ENCODE results near the gene RFTN1. TPM values are rescaled to one million over a fixed set of nuclear protein-coding genes. Genes with fewer than 3 reads are reported as not detected.

RFTN1 gene
- total RNA-seq, 1 experiment from 2014 or later: 4.5 TPM

DNA sequence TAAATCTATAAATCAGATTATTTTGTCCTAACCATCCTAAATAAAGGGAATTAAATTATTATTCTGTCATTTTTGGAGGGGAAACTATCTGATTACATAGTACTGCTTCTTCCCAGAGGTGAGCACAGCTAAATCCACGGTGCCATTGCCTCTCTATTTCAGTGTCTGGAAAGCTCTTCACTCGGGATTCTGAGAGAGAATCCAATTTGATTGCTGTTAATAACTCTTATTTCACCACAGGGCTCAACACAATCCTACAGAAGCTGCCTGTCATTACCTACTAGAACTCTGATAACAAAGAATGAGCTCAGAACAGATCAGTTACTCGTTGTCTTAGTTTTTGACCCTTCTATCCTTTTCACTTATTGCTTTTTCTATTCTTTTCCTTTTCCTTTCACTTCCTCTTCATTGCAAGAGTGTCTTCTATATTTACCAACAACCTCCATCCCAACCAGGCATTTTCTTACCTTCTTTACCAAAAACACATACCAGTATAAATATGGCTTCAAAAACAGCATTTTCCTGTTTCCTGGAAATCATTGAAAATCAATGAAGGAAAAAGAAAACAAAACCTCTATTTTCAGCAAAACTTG, 218.1 kb downstream of the RFTN1 start:
- Mint-ChIP-seq H3K27ac (ENCODE audit: low read depth, unreplicated experiment) (no peak overlapping the region), H3K27me3 (ENCODE audit: insufficient read depth, unreplicated experiment) (no peaks in the 10 kb centered on the region), H3K9me3 (ENCODE audit: unreplicated experiment) (no peaks in the 10 kb centered on the region), H3K4me1 (ENCODE audit: insufficient read depth, unreplicated experiment) (no peaks in the 10 kb centered on the region), H3K36me3 (ENCODE audit: insufficient read depth, unreplicated experiment) (peaks cover 61% of the 10 kb centered on the region), H3K4me3 (ENCODE audit: unreplicated experiment) (no peak overlapping the region)
- no peak for DNase-seq (ENCODE audit: unreplicated experiment)
- intact Hi-C loops (cut with micrococcal nuclease): no loop called here
- no TSS peak for BruUV-seq (replicated peaks)
- ChIA-PET POLR2A (interaction anchor here (0.8 to 1.1 kb wide), 2 partner anchors 12 to 39 kb away, joined by 3 read pairs; no protein-coding TSS in a partner anchor), CTCF (interaction anchor here (1.3 to 1.8 kb wide), 2 partner anchors 255 to 259 kb away, joined by 3 to 14 read pairs; no protein-coding TSS in a partner anchor)
- TF ChIP-seq, protein P1, sequence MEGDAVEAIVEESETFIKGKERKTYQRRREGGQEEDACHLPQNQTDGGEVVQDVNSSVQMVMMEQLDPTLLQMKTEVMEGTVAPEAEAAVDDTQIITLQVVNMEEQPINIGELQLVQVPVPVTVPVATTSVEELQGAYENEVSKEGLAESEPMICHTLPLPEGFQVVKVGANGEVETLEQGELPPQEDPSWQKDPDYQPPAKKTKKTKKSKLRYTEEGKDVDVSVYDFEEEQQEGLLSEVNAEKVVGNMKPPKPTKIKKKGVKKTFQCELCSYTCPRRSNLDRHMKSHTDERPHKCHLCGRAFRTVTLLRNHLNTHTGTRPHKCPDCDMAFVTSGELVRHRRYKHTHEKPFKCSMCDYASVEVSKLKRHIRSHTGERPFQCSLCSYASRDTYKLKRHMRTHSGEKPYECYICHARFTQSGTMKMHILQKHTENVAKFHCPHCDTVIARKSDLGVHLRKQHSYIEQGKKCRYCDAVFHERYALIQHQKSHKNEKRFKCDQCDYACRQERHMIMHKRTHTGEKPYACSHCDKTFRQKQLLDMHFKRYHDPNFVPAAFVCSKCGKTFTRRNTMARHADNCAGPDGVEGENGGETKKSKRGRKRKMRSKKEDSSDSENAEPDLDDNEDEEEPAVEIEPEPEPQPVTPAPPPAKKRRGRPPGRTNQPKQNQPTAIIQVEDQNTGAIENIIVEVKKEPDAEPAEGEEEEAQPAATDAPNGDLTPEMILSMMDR (IDR thresholded peaks at IDR 0.05; ENCODE audit: unreplicated experiment): no peak

- no peaks in the 10 kb centered on the region for H3K4me1 Mint-ChIP-seq (ENCODE audit: insufficient read depth, unreplicated experiment)
- intact Hi-C loops (cut with micrococcal nuclease): no loop called here
Measured at GRCh38 chr3:16294844-16295243, 218.7 kb downstream of the RFTN1 start.

DNA sequence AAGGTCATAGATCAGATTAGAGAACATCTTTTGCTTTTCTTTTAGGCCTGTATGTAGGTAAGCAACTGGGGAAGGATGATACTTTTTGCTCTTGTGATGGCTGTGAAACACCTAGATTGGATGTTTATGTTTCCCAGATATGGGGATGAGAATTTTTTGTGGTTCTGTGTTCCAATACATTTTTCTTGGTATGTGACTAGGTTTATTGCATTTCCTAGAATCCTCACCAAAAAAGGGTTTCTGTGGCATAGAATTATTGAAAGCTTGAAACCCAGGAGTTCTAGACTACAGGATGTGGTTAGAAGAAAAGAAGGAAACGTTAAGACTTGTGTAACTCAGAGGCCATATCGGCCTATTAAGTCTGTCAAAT, 222.7 kb downstream of the RFTN1 start:
- POLR2A ChIA-PET: interaction anchor here (1.0 kb wide), 3 partner anchors 15 to 259 kb away, joined by 3 to 5 read pairs (median 4); no protein-coding TSS in a partner anchor
- TF ChIP-seq, protein P1 (IDR thresholded peaks at IDR 0.05; ENCODE audit: unreplicated experiment): no peak
- intact Hi-C loops (cut with micrococcal nuclease): loop anchor here (1.0 to 2.0 kb wide), 3 partner anchors 226 to 942 kb away; no protein-coding TSS in a partner anchor
- no TSS peak for BruUV-seq (replicated peaks)
- H3K27ac Mint-ChIP-seq (ENCODE audit: low read depth, unreplicated experiment): peak overlapping the region; percentile 39
- peaks cover 47% of the 10 kb centered on the region for H3K36me3 Mint-ChIP-seq (ENCODE audit: insufficient read depth, unreplicated experiment)
- H3K27me3 Mint-ChIP-seq (ENCODE audit: insufficient read depth, unreplicated experiment): no peaks in the 10 kb centered on the region
- no peaks in the 10 kb centered on the region for H3K9me3 Mint-ChIP-seq (ENCODE audit: unreplicated experiment)
- no peak overlapping the region for H3K4me3 Mint-ChIP-seq (ENCODE audit: unreplicated experiment)
- CTCF ChIA-PET: interaction anchor here (0.6 to 5.7 kb wide), 32 partner anchors 10 to 1146 kb away, joined by 3 to 111 read pairs (median 4); no protein-coding TSS in a partner anchor
- no peaks in the 10 kb centered on the region for H3K4me1 Mint-ChIP-seq (ENCODE audit: insufficient read depth, unreplicated experiment)
- no peak for DNase-seq (ENCODE audit: unreplicated experiment)

More at GRCh38 chr3:16294844-16295243, 218.7 kb downstream of the RFTN1 start:
- no peaks in the 10 kb centered on the region for H3K27me3 Mint-ChIP-seq (ENCODE audit: insufficient read depth, unreplicated experiment)
- no peak overlapping the region for H3K27ac Mint-ChIP-seq (ENCODE audit: low read depth, unreplicated experiment)
- CTCF ChIA-PET: interaction anchor here (0.5 to 1.8 kb wide), 4 partner anchors 10 to 1030 kb away, joined by 3 to 14 read pairs (median 3); no protein-coding TSS in a partner anchor
- no peak overlapping the region for H3K4me3 Mint-ChIP-seq (ENCODE audit: unreplicated experiment)
- BruUV-seq (replicated peaks): no TSS peak
- TF ChIP-seq, protein P1 (IDR thresholded peaks at IDR 0.05; ENCODE audit: unreplicated experiment): no peak
- H3K36me3 Mint-ChIP-seq (ENCODE audit: insufficient read depth, unreplicated experiment): peaks cover 61% of the 10 kb centered on the region
- no peaks in the 10 kb centered on the region for H3K9me3 Mint-ChIP-seq (ENCODE audit: unreplicated experiment)
- no peak for DNase-seq (ENCODE audit: unreplicated experiment)
- POLR2A ChIA-PET: interaction anchor here (0.8 to 1.1 kb wide), 2 partner anchors 12 to 40 kb away, joined by 3 read pairs; no protein-coding TSS in a partner anchor

GRCh38 chr3:16290007-16290826, 223.3 kb downstream of the RFTN1 start:
- DNase-seq (ENCODE audit: unreplicated experiment): peak; percentile 59
- H3K27me3 Mint-ChIP-seq (ENCODE audit: insufficient read depth, unreplicated experiment): no peaks in the 10 kb centered on the region
- ChIA-PET CTCF (interaction anchor here (0.6 to 5.7 kb wide), 31 partner anchors 9 to 1147 kb away, joined by 3 to 111 read pairs (median 4); no protein-coding TSS in a partner anchor), POLR2A (interaction anchor here (0.8 to 1.0 kb wide), 4 partner anchors 10 to 260 kb away, joined by 3 to 5 read pairs (median 4); no protein-coding TSS in a partner anchor)
- peaks cover 41% of the 10 kb centered on the region for H3K36me3 Mint-ChIP-seq (ENCODE audit: insufficient read depth, unreplicated experiment)
- intact Hi-C loops (cut with micrococcal nuclease): loop anchor here (1.0 to 2.0 kb wide), 3 partner anchors 227 to 943 kb away; no protein-coding TSS in a partner anchor
- H3K9me3 Mint-ChIP-seq (ENCODE audit: unreplicated experiment): no peaks in the 10 kb centered on the region
- H3K4me3 Mint-ChIP-seq (ENCODE audit: unreplicated experiment): no peak overlapping the region
- no TSS peak for BruUV-seq (replicated peaks)
- H3K27ac Mint-ChIP-seq (ENCODE audit: low read depth, unreplicated experiment): peak overlapping the region; percentile 39
- H3K4me1 Mint-ChIP-seq (ENCODE audit: insufficient read depth, unreplicated experiment): no peaks in the 10 kb centered on the region
- TF ChIP-seq, protein P1 (IDR thresholded peaks at IDR 0.05; ENCODE audit: unreplicated experiment): peak; percentile 81
